Body of pancreas (tissue), 4 donors: ENCODE measurements around the gene PRR20G. TPM values are rescaled to one million over a fixed set of nuclear protein-coding genes. Genes with fewer than 3 reads are reported as not detected.

ENCODE experiments used
- ATAC-seq: fragments of 150-250 bp; one replicate; pipeline ENCODE4 v1.9.1; 2016
- DNase-seq, 4 donors: peaks; one replicate each; pipeline ENCODE4 v3.0.0-alpha.2; 2019
- H3K27ac ChIP-seq, 4 donors: fragments of 200-600 bp; sonication (generic); 1 replicate in 3 of 4; 2 replicates in 1 of 4; pipeline versions ENCODE4 v1.5.1 to v1.6.1; 2016 to 2019; ENCODE audit warnings: mild to moderate bottlenecking in 1 of 4, mixed read lengths in 1 of 4, moderate library complexity in 1 of 4
- H3K27me3 ChIP-seq, 2 donors: fragments of 200-600 bp; sonication (generic); one replicate each; pipeline ENCODE4 v1.6.0; 2016; ENCODE audit warnings: mild to moderate bottlenecking in 1 of 2
- H3K36me3 ChIP-seq, 2 donors: fragments of 200-600 bp; sonication (generic); replicated peaks in 1 of 2; 2 replicates each; pipeline ENCODE4 v1.5.1; 2016; ENCODE audit warnings: low read depth in 2 of 2; ENCODE audit not compliant: insufficient read depth in 1 of 2
- H3K4me1 ChIP-seq: fragments of 200-600 bp; sonication (generic); one replicate; pipeline ENCODE4 v1.6.0; 2016
- H3K4me3 ChIP-seq, 2 donors: fragments of 200-600 bp; sonication (generic); 1 replicate in 1 of 2; 2 replicates in 1 of 2; pipeline ENCODE4 v1.5.1; 2016 to 2019
- H3K9me3 ChIP-seq, 3 donors: fragments of 200-600 bp; sonication (generic); 1 replicate in 2 of 3; 2 replicates in 1 of 3; pipeline ENCODE4 v1.5.1; 2016
- POLR2A ChIP-seq, 3 donors: fragments of 450-650 bp; IDR thresholded peaks; one replicate each; pipeline ENCODE4 v1.6.1; 2016; ENCODE audit warnings: antibody characterized with exemption in 3 of 3, mild to moderate bottlenecking in 2 of 3
- WGBS, 2 donors: methylation state at CpG; one replicate each; pipeline ENCODE4 v1.1.5; 2017; 5-methylcytosine and 5-hydroxymethylcytosine counted together
- intact Hi-C: fragments of 100-400 bp; cut with DNase I; formaldehyde crosslinking; loops from one replicate; pipeline ENCODE4 v1.15.1; 2023
- total RNA-seq, 2 donors: library from RNA; depleted of rRNA; stranded (reverse); fragments of >200 nt; gene quantifications; one replicate each; pipeline ENCODE4 v1.1.0, GENCODE V29; 2016
- TF ChIP-seq, protein P1 (sequence below), 7 experiments: fragments of 450-650 bp in 4 of 7; fragments of 200-600 bp in 3 of 7; sonication (generic) in 3 of 7; IDR thresholded peaks; one replicate each; pipeline ENCODE4 v1.5.1; 2016 to 2019; ENCODE audit warnings: antibody characterized with exemption in 7 of 7

Gene PRR20G
- total RNA-seq, 2 donors from 2014 or later = not detected

DNA sequence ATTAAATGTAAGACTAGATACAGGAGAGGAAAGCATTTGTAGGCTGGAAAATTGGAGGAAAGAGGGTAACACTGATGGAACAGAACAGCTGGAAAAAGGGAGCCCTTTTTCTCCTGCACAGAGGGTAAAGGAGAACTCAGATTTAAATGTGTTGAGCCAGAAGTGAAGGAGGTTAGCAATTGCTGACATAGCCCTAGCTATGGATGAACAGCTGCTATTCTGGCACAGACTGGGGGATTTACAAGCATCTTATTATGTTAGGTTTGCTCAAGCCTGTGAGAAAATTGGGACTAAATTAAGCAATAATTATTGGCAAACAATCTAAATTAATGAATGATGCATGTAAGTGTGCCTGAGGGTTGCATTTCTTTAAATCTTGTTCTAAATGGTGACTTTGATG lies 40.6 kb upstream of the PRR20G start:
- H3K27ac ChIP-seq = no peak overlapping the region
- TF ChIP-seq POLR2A (IDR thresholded peaks at IDR 0.05) = no peak
- TF ChIP-seq, protein P1, sequence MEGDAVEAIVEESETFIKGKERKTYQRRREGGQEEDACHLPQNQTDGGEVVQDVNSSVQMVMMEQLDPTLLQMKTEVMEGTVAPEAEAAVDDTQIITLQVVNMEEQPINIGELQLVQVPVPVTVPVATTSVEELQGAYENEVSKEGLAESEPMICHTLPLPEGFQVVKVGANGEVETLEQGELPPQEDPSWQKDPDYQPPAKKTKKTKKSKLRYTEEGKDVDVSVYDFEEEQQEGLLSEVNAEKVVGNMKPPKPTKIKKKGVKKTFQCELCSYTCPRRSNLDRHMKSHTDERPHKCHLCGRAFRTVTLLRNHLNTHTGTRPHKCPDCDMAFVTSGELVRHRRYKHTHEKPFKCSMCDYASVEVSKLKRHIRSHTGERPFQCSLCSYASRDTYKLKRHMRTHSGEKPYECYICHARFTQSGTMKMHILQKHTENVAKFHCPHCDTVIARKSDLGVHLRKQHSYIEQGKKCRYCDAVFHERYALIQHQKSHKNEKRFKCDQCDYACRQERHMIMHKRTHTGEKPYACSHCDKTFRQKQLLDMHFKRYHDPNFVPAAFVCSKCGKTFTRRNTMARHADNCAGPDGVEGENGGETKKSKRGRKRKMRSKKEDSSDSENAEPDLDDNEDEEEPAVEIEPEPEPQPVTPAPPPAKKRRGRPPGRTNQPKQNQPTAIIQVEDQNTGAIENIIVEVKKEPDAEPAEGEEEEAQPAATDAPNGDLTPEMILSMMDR (IDR thresholded peaks at IDR 0.05) = no peak
- ATAC-seq = no peak

DNA sequence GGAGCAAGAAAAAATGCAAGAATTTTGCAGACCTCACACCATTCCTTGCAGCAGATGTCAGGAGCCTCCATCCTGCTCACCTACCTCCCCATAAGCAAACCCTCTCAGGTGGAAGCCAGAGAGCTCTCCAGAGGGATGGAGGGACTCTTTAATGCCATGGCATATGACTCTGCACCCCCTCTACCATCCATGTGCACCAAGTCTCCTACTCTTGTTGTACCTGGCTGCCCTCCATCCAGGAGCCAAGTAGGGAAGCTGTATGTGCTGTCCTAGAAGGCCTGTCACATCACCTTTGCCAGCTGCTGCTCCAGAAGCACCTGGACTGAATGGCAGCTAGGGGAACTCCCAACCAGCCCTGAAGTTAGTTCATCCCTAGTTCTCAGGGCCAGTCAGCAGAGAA lies 38.5 kb upstream of the PRR20G start:
- TF ChIP-seq, protein P1 (IDR thresholded peaks at IDR 0.05) = no peak
- no peak for TF ChIP-seq POLR2A (IDR thresholded peaks at IDR 0.05)
- Histone ChIP-seq H3K27me3 (no peaks in the 10 kb centered on the region), H3K4me3 (no peak overlapping the region), H3K4me1 (no peaks in the 10 kb centered on the region), H3K36me3 (no peaks in the 10 kb centered on the region), H3K27ac (no peak overlapping the region), H3K9me3 (peaks cover 0 to 5% (median 0%) of the 10 kb centered on the region in 3 donors)
- intact Hi-C loops = no loop called here
- DNase-seq (no peak), ATAC-seq (no peak)

More for the DNA sequence above, 40.6 kb upstream of the PRR20G start:
- no peaks in the 10 kb centered on the region for H3K4me1 ChIP-seq
- DNase-seq = no peak
- H3K36me3 ChIP-seq = no peaks in the 10 kb centered on the region
- H3K4me3 ChIP-seq = no peak overlapping the region
- no peaks in the 10 kb centered on the region for H3K27me3 ChIP-seq
- H3K9me3 ChIP-seq = peaks cover 0 to 5% (median 0%) of the 10 kb centered on the region in 3 donors
- intact Hi-C loops = no loop called here

DNA sequence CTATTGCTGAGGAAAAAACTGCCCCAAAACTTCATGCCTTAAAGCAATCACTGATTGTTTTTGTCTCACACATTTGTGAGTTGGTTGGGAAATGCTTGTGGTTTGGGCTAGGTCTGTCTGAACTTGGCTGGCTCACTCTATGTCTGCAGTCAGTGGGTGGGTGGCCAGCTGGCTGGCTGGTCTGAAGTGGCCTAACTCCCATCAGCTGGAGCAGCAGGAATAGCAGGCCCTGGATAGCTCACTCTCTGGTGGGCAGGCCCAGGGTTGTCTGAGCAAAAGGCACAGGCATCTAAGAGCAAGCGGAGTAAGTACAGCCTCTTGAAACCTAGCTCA lies 37.7 kb upstream of the PRR20G start:
- Histone ChIP-seq H3K27me3 (no peaks in the 10 kb centered on the region), H3K9me3 (peaks cover 0 to 2% (median 0%) of the 10 kb centered on the region in 3 donors)
- WGBS, 2 donors = 86 to 100% methylated on average over 1 of the region's 1 CpG

DNA sequence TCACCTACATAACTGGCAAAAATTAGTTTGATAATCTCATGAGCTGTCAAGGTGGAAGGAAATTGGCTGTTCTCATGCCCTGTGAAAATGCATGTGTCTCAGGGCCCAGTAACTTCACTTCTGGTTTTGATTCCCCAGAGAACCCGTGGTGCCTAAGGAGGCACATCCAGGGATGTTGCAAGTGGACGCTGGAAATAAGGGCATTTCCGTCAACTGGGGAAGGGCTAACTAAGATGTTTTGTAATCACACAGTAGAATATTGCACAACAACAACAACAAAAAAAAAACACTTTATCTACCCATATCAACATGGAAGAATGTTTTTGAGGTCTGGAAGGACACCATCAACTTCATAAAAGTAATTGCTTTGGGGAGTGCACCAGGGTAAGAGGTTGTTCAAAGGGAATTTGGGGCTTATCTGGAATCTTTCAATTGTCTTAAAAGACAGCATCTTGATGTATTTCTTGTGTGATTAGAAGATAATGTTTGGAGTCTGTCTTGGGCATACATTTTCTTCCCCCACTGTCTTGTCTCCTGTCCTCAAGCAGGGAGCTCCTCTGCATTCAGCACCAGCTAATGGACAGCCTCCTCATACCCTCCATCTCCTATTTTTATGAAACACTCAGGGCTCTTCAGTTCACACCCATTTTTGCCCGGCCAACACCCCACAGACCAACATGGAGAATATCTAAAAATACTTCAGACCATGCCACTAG lies 37.2 kb upstream of the PRR20G start:
- DNase-seq = no peak
- H3K36me3 ChIP-seq = no peaks in the 10 kb centered on the region
- no peak overlapping the region for H3K27ac ChIP-seq
- no peaks in the 10 kb centered on the region for H3K27me3 ChIP-seq
- intact Hi-C loops = no loop called here
- no peaks in the 10 kb centered on the region for H3K4me1 ChIP-seq
- WGBS, 2 donors = 72% methylated on average over 4 of the region's 4 CpGs
- no peak for TF ChIP-seq POLR2A (IDR thresholded peaks at IDR 0.05)
- TF ChIP-seq, protein P1 (IDR thresholded peaks at IDR 0.05) = no peak
- no peaks in the 10 kb centered on the region for H3K9me3 ChIP-seq
- ATAC-seq = peak; percentile 27
- no peak overlapping the region for H3K4me3 ChIP-seq

More for the DNA sequence above, 37.7 kb upstream of the PRR20G start:
- H3K36me3 ChIP-seq = no peaks in the 10 kb centered on the region
- DNase-seq (peak in 2 of 4 donors; percentile 41 to 43), ATAC-seq (no peak)
- no peak overlapping the region for H3K27ac ChIP-seq
- H3K4me3 ChIP-seq = no peak overlapping the region
- TF ChIP-seq POLR2A (IDR thresholded peaks at IDR 0.05) = no peak
- TF ChIP-seq, protein P1 (IDR thresholded peaks at IDR 0.05) = no peak
- no peaks in the 10 kb centered on the region for H3K4me1 ChIP-seq
- intact Hi-C loops = no loop called here

GRCh38 chr3:127324076-127324475 lies 36.2 kb upstream of the PRR20G start:
- H3K4me3 ChIP-seq = no peak overlapping the region
- no peak for TF ChIP-seq POLR2A (IDR thresholded peaks at IDR 0.05)
- TF ChIP-seq, protein P1 (IDR thresholded peaks at IDR 0.05) = no peak
- H3K4me1 ChIP-seq = no peaks in the 10 kb centered on the region
- 45 to 71% methylated on average over 1 to 3 of the region's 3 CpGs for WGBS, 2 donors
- no peaks in the 10 kb centered on the region for H3K9me3 ChIP-seq
- no peaks in the 10 kb centered on the region for H3K36me3 ChIP-seq
- ATAC-seq (no peak), DNase-seq (no peak)
- no peak overlapping the region for H3K27ac ChIP-seq
- no peaks in the 10 kb centered on the region for H3K27me3 ChIP-seq
- intact Hi-C loops = no loop called here
